ENCODE results near the gene PEX7. TPM values are rescaled to one million over a fixed set of nuclear protein-coding genes. Genes with fewer than 3 reads are reported as not detected.

The PEX7 gene

Small RNAs within 50 kb of the gene (small RNA-seq; reads per million reads assigned to genes)
- not detected for gene RF00019 (ENCODE audit: low read depth)
- gene RF00443 (ENCODE audit: low read depth): not detected
